Fibroblast of villous mesenchyme (primary cell): ENCODE results near the gene MTHFD1L. TPM values are rescaled to one million over a fixed set of nuclear protein-coding genes. Genes with fewer than 3 reads are reported as not detected.

Source experiments
- DNase-seq: peaks from one replicate; pipeline ENCODE4 v3.0.0-alpha.2; 2010; ENCODE audit warnings: low read depth
- H3K4me3 ChIP-seq: 2 replicates; pipeline ENCODE4 v1.5.1; 2011; ENCODE audit warnings: low read depth, mild to moderate bottlenecking, low read length
- CTCF ChIP-seq: IDR thresholded peaks from 2 replicates; pipeline ENCODE4 v1.5.1; 2012; ENCODE audit warnings: low read depth, mild to moderate bottlenecking, low read length; ENCODE audit not compliant: insufficient read depth
- total RNA-seq: library from RNA; depleted of rRNA; stranded (reverse); fragments of >200 nt; gene quantifications from 2 replicates; pipeline ENCODE4 v1.2.3, GENCODE V29; 2012

MTHFD1L gene
- total RNA-seq, 1 donor, result 43.2 TPM

GRCh38 chr6:151101816-151102694, 236.6 kb downstream of the MTHFD1L start:
- DNase-seq, result no peak
- no peak for TF ChIP-seq CTCF
- H3K4me3 ChIP-seq, result no peak overlapping the region

- DNase-seq, result no peak
- no peak for TF ChIP-seq CTCF
- no peak overlapping the region for H3K4me3 ChIP-seq
These were observed 237.8 kb downstream of the MTHFD1L start for GRCh38 chr6:151103266-151103665.

GRCh38 chr6:151107897-151108427, 242.5 kb downstream of the MTHFD1L start:
- DNase-seq, result peak; percentile 49
- TF ChIP-seq CTCF, result no peak
- H3K4me3 ChIP-seq, result no peak overlapping the region

GRCh38 chr6:151108548-151108947, 243.0 kb downstream of the MTHFD1L start:
- no peak overlapping the region for H3K4me3 ChIP-seq
- TF ChIP-seq CTCF, result no peak
- DNase-seq, result no peak

- no peak overlapping the region for H3K4me3 ChIP-seq
- peak; percentile 90 for DNase-seq
- no peak for TF ChIP-seq CTCF
These were observed 243.9 kb downstream of the MTHFD1L start for GRCh38 chr6:151109361-151109760.

- TF ChIP-seq CTCF, result no peak
- no peak overlapping the region for H3K4me3 ChIP-seq
- DNase-seq, result no peak
These were observed 244.5 kb downstream of the MTHFD1L start for GRCh38 chr6:151109869-151110575.
